ENCODE results near the gene RLN3. TPM values are rescaled to one million over a fixed set of nuclear protein-coding genes. Genes with fewer than 3 reads are reported as not detected.

RLN3 gene
- total RNA-seq, 2 donors from 2014 or later = not detected

DNA sequence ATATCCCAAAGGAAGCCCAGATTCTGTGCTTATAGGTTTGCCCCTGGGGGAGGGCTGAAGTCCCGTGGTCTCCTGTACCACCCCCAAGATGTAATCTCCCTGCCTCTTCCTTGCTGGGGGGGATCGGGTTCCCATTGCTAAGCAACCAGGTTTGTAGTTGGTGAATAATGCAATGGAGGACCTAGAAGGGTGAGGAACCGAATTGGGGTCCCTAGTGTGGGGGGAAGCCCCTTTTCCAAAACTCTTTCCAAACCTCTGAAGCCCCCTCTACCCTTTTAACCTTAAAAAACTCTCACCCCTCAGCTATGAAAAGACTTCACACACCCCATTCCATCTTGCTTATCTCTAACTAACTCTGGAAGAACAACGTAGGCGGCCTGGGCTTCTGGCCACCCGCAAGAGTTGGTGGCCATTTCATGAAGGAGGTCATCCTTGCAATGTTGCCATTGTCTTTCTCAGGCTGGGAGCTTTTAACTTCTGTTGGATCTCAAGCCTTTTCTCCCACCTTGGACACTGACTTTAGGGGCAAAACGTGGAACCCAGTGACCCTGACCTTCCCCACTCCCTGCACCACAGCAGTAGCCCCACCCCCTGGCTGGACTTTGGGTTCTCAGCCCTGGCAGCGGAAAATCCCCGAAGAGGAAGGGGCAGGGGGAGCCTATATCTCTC is 33.3 kb downstream of the RLN3 start:
- Histone ChIP-seq H3K4me3 (peak overlapping the region in 1 of 2 donors; percentile 47), H3K27ac (peak overlapping the region; percentile 75 to 96 (median 94)), H3K27me3 (no peaks in the 10 kb centered on the region), H3K9me3 (no peaks in the 10 kb centered on the region), H3K36me3 (replicated peaks in 1 of 2; ENCODE audit: insufficient read depth in 1 of 2, low read depth in 2 of 2) (peaks cover 0 to 4% of the 10 kb centered on the region in 2 donors), H3K4me1 (peaks cover 48% of the 10 kb centered on the region)
- DNase-seq (peak in 3 of 4 donors; percentile 51 to 66 (median 59)), ATAC-seq (peak; percentile 37)
- 6 to 37% methylated on average over 9 of the region's 9 CpGs for WGBS, 2 donors
- TF ChIP-seq, protein P1, sequence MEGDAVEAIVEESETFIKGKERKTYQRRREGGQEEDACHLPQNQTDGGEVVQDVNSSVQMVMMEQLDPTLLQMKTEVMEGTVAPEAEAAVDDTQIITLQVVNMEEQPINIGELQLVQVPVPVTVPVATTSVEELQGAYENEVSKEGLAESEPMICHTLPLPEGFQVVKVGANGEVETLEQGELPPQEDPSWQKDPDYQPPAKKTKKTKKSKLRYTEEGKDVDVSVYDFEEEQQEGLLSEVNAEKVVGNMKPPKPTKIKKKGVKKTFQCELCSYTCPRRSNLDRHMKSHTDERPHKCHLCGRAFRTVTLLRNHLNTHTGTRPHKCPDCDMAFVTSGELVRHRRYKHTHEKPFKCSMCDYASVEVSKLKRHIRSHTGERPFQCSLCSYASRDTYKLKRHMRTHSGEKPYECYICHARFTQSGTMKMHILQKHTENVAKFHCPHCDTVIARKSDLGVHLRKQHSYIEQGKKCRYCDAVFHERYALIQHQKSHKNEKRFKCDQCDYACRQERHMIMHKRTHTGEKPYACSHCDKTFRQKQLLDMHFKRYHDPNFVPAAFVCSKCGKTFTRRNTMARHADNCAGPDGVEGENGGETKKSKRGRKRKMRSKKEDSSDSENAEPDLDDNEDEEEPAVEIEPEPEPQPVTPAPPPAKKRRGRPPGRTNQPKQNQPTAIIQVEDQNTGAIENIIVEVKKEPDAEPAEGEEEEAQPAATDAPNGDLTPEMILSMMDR (IDR thresholded peaks at IDR 0.05) = peak in 1 of 7 experiments; percentile 1
- TF ChIP-seq POLR2A (IDR thresholded peaks at IDR 0.05) = no peak
- intact Hi-C loops (cut with DNase I) = no loop called here

DNA sequence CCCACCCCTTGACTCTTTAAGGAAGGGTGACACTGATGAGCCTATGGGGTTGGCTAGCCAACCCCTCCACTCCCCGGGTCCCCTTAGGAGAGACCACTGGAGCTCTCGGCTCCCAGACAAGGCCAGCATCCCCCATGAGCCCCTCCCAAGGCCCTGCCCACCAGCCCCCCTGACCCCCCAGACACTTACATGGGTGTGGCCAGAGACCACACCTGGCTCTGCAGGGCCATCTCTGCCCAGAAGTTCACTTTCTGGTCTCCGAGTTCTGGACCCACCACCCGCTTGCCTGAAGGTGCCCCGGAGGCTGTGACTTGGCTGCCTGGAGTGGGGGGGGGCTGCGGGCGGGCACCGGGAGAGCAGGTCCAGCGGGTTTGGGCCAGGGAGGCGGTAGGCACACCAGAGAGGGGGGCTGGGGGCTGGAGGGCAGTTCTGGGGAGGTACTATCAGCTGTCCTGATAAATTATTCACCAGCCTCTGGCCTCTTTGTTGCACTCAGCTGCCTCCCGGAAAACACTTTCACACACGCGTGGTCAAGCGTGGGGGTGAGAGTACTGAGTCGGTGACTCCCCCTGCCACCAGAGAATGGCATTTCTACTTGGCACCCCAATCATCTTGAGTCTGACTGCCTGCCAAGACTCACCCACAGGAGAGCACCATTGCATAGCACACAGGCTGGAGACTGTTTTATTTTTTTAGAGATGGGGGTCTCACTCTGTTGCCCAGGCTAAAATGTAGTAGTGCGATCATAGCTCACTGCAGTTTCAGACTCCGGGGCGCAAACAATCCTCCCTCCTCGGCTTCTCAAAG is 34.0 kb downstream of the RLN3 start, which contains the start of gene PALM3:
PALM3 (minus strand) TSS at position 326 of the 807 bp plus-strand sequence; CDS start at position 230, 96 bp downstream.
- DNase-seq (peak; percentile 83 to 96 (median 94)), ATAC-seq (peak; percentile 97)
- no peaks in the 10 kb centered on the region for H3K9me3 ChIP-seq
- no peaks in the 10 kb centered on the region for H3K27me3 ChIP-seq
- H3K4me1 ChIP-seq = peaks cover 48% of the 10 kb centered on the region
- no peaks in the 10 kb centered on the region for H3K36me3 ChIP-seq (replicated peaks in 1 of 2; ENCODE audit: insufficient read depth in 1 of 2, low read depth in 2 of 2)
- TF ChIP-seq POLR2A (IDR thresholded peaks at IDR 0.05) = peak; percentile 28 to 71 (median 68)
- TF ChIP-seq, protein P1 (IDR thresholded peaks at IDR 0.05) = peak in 3 of 7 experiments; percentile 11 to 30 (median 25)
- 3 to 23% methylated on average over 8 to 19 of the region's 19 CpGs for WGBS, 2 donors
- peak within 1 kb of the TSS in 1 of 2 donors; percentile 47 for H3K4me3 ChIP-seq
- H3K27ac ChIP-seq = peak within 1 kb of the TSS; percentile 75 to 96 (median 94)
- intact Hi-C loops (cut with DNase I) = no loop called here

DNA sequence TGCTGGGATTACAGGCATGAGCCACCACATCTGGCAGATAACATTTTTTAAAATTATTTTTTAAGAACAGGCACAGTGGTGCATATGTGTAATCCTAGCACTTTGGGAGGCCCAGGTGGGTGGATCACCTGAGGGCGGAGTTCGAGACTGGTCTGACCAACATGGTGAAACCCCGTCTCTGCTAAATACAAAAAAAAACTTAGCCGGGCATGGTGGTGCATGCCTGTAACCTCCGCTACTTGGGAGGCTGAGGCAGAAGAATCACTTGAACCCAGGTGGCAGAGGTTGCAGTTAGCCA is 34.6 kb downstream of the RLN3 start:
- Histone ChIP-seq H3K4me1 (peaks cover 48% of the 10 kb centered on the region), H3K9me3 (no peaks in the 10 kb centered on the region), H3K27ac (peak overlapping the region; percentile 75 to 96 (median 94)), H3K4me3 (no peak overlapping the region), H3K27me3 (no peaks in the 10 kb centered on the region), H3K36me3 (replicated peaks in 1 of 2; ENCODE audit: insufficient read depth in 1 of 2, low read depth in 2 of 2) (no peaks in the 10 kb centered on the region)
- no peak for DNase-seq
- ATAC-seq = no peak
- 57 to 75% methylated on average over 4 to 5 of the region's 5 CpGs for WGBS, 2 donors
- TF ChIP-seq POLR2A (IDR thresholded peaks at IDR 0.05) = no peak
- intact Hi-C loops (cut with DNase I) = no loop called here

DNA sequence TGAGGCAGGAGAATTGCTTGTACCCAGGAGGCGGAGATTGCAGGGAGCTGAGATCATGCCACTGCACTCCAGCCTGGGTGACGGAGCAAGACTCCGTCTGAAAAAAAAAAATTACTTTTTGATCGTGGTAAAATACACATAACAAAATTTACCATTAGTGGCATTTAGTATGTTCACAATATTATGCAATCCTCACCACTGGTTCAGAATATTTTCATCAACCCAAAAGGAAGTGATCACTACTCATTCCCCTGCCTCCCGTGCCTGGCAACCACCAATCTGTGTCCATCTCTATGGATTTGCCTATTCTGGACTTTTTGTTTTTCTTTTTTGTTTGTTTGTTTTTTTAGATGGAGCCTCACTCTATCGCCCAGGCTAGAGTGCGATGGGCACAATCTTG is 35.2 kb downstream of the RLN3 start:
- Histone ChIP-seq H3K27me3 (no peaks in the 10 kb centered on the region), H3K9me3 (no peaks in the 10 kb centered on the region), H3K27ac (peak overlapping the region in 1 of 4 donors; percentile 95), H3K4me3 (no peak overlapping the region), H3K36me3 (replicated peaks in 1 of 2; ENCODE audit: insufficient read depth in 1 of 2, low read depth in 2 of 2) (no peaks in the 10 kb centered on the region), H3K4me1 (peaks cover 43% of the 10 kb centered on the region)
- 65 to 67% methylated on average over 7 of the region's 7 CpGs for WGBS, 2 donors
- DNase-seq (no peak), ATAC-seq (no peak)
- TF ChIP-seq, protein P1 (IDR thresholded peaks at IDR 0.05) = no peak
- TF ChIP-seq POLR2A (IDR thresholded peaks at IDR 0.05) = no peak
- intact Hi-C loops (cut with DNase I) = no loop called here

DNA sequence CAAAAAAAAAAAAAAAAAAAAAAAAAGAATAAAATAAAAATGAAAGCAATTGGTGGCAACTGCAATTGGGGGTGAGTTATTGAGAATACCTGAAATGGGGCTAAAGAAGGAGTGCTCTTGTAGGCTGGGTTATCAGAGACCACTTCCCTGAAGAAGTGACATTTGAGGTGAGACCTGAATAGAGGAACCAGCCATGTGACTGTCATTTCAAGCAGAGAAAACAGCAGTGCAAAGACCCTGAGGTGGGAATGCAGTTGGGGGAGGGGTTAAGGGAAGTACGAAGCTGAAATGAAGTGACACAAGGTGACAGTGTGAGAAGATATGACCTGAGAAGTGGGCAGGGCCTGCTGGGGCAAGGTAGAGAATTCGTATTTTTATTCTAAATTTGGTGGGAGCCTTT is 38.2 kb downstream of the RLN3 start:
- no peaks in the 10 kb centered on the region for H3K36me3 ChIP-seq (replicated peaks in 1 of 2; ENCODE audit: insufficient read depth in 1 of 2, low read depth in 2 of 2)
- intact Hi-C loops (cut with DNase I) = no loop called here
- ATAC-seq (no peak), DNase-seq (no peak)
- 52 to 63% methylated on average over 2 of the region's 2 CpGs for WGBS, 2 donors
- H3K27me3 ChIP-seq = no peaks in the 10 kb centered on the region
- H3K4me1 ChIP-seq = peaks cover 18% of the 10 kb centered on the region
- no peak overlapping the region for H3K4me3 ChIP-seq
- no peaks in the 10 kb centered on the region for H3K9me3 ChIP-seq
- H3K27ac ChIP-seq = no peak overlapping the region
- TF ChIP-seq POLR2A (IDR thresholded peaks at IDR 0.05) = no peak
- TF ChIP-seq, protein P1 (IDR thresholded peaks at IDR 0.05) = no peak

All from body of pancreas (tissue), 4 donors.